ENCODE results near the gene TATDN2.
"Not testable (repeated sequence)": the region's sequence is repeated elsewhere in the genome, so short reads cannot be mapped to it uniquely, and the experiment has no call there.

Gene TATDN2

GRCh38 chr3:10289787-10290355 is 41.6 kb downstream of the TATDN2 start:
- DNase-seq (ENCODE audit: low read depth) = no peak

GRCh38 chr3:10290481-10291176 is 42.4 kb downstream of the TATDN2 start:
- no peak for DNase-seq (ENCODE audit: low read depth)

- DNase-seq (ENCODE audit: low read depth) = no peak
These were observed 43.4 kb downstream of the TATDN2 start for GRCh38 chr3:10291641-10292040.

- peak; percentile 84 for DNase-seq (ENCODE audit: low read depth)
These were observed 44.5 kb downstream of the TATDN2 start, which contains the start of gene GHRL for GRCh38 chr3:10292505-10293419. Gene GHRL (minus strand): TSS chr3:10292947. CDS start chr3:10290180, 2,767 bp downstream.

GRCh38 chr3:10294030-10294586 is 45.8 kb downstream of the TATDN2 start:
- DNase-seq (ENCODE audit: low read depth) = no peak

GRCh38 chr3:10298064-10298463 is 49.8 kb downstream of the TATDN2 start:
- DNase-seq (ENCODE audit: low read depth) = not testable (repeated sequence)

GRCh38 chr3:10299175-10299574 is 50.9 kb downstream of the TATDN2 start:
- no peak for DNase-seq (ENCODE audit: low read depth)

- no peak for DNase-seq (ENCODE audit: low read depth)
These were observed 51.4 kb downstream of the TATDN2 start for GRCh38 chr3:10299679-10300078.

- no peak for DNase-seq (ENCODE audit: low read depth)
These were observed 51.8 kb downstream of the TATDN2 start for GRCh38 chr3:10300087-10300486.

GRCh38 chr3:10303105-10303504 is 54.8 kb downstream of the TATDN2 start:
- no peak for DNase-seq (ENCODE audit: low read depth)

GRCh38 chr3:10303785-10304184 is 55.5 kb downstream of the TATDN2 start:
- DNase-seq (ENCODE audit: low read depth) = no peak

GRCh38 chr3:10304905-10305304 is 56.6 kb downstream of the TATDN2 start:
- no peak for DNase-seq (ENCODE audit: low read depth)

- no peak for DNase-seq (ENCODE audit: low read depth)
These were observed 57.2 kb downstream of the TATDN2 start for GRCh38 chr3:10305331-10305902.

GRCh38 chr3:10306156-10306555 is 57.9 kb downstream of the TATDN2 start:
- DNase-seq (ENCODE audit: low read depth) = no peak

GRCh38 chr3:10308678-10309077 is 60.4 kb downstream of the TATDN2 start:
- DNase-seq (ENCODE audit: low read depth) = no peak

GRCh38 chr3:10309736-10310135 is 61.5 kb downstream of the TATDN2 start:
- no peak for DNase-seq (ENCODE audit: low read depth)

GRCh38 chr3:10310578-10310977 is 62.3 kb downstream of the TATDN2 start:
- no peak for DNase-seq (ENCODE audit: low read depth)

- DNase-seq (ENCODE audit: low read depth) = no peak
These were observed 63.5 kb downstream of the TATDN2 start for GRCh38 chr3:10311710-10312109.

- DNase-seq (ENCODE audit: low read depth) = no peak
These were observed 64.1 kb downstream of the TATDN2 start for GRCh38 chr3:10312391-10312790.

GRCh38 chr3:10312861-10313260 is 64.6 kb downstream of the TATDN2 start:
- DNase-seq (ENCODE audit: low read depth) = no peak

- no peak for DNase-seq (ENCODE audit: low read depth)
These were observed 66.8 kb downstream of the TATDN2 start for GRCh38 chr3:10315101-10315500.

- DNase-seq (ENCODE audit: low read depth) = no peak
These were observed 67.6 kb downstream of the TATDN2 start for GRCh38 chr3:10315771-10316344.

All from CMK (cell line).